Stomach smooth muscle (tissue), 2 donors: Measurements from ENCODE around the gene C22orf31.

ENCODE experiments used
- H3K27ac ChIP-seq: one replicate; pipeline ENCODE4 v1.7.0; 2013; ENCODE audit warnings: mild to moderate bottlenecking, low read length, inconsistent platforms
- H3K27me3 ChIP-seq, 2 donors: one replicate each; pipeline ENCODE4 v1.7.0; 2013; ENCODE audit warnings: low read length in 2 of 2; ENCODE audit not compliant: insufficient read depth in 2 of 2, control insufficient read depth in 1 of 2
- H3K36me3 ChIP-seq, 2 donors: one replicate each; pipeline ENCODE4 v1.7.0; 2013; ENCODE audit warnings: low read length in 2 of 2; ENCODE audit not compliant: control insufficient read depth in 2 of 2, insufficient read depth in 2 of 2
- H3K4me1 ChIP-seq: one replicate; pipeline ENCODE4 v1.7.0; 2013; ENCODE audit warnings: low read length; ENCODE audit not compliant: control insufficient read depth, insufficient read depth
- H3K4me3 ChIP-seq, 2 donors: one replicate each; pipeline ENCODE4 v1.7.0; 2013; ENCODE audit warnings: low read length in 2 of 2
- H3K9ac ChIP-seq, 2 donors: one replicate each; pipeline ENCODE4 v1.7.0; 2013; ENCODE audit warnings: low read length in 2 of 2, mild to moderate bottlenecking in 1 of 2
- H3K9me3 ChIP-seq, 2 donors: one replicate each; pipeline ENCODE4 v1.7.0; 2013; ENCODE audit warnings: low read length in 2 of 2; ENCODE audit not compliant: control insufficient read depth in 2 of 2
- donor health status: healthy.
- donor health status: Pancreatic carcinoma.

Gene C22orf31

GRCh38 chr22:29009148-29009547 lies 52.5 kb downstream of the C22orf31 start:
- no peaks in the 10 kb centered on the region for H3K27me3 ChIP-seq
- H3K27ac ChIP-seq, result no peak overlapping the region
- H3K4me3 ChIP-seq, result no peak overlapping the region
- H3K4me1 ChIP-seq, result peaks cover 17% of the 10 kb centered on the region
- H3K36me3 ChIP-seq, result no peaks in the 10 kb centered on the region
- no peaks in the 10 kb centered on the region for H3K9me3 ChIP-seq
- no peak overlapping the region for H3K9ac ChIP-seq
